Activated naive CD4-positive, alpha-beta T cell (primary cell): Measurements from ENCODE around the gene ZNF208.
"Not testable (repeated sequence)": the region's sequence is repeated elsewhere in the genome, so short reads cannot be mapped to it uniquely, and the experiment has no call there.

Source experiments
- DNase-seq, 4 experiments: peaks; one replicate each; lab custom pipeline; 2025; lab: John Stamatoyannopoulos, UW

The ZNF208 gene

GRCh38 chr19:22010437-22011143, at the start of gene ZNF208:
TSS of gene ZNF208 (minus strand) at chr19:22010943. CDS start at chr19:22010794, 149 bp downstream.
- DNase-seq: not testable (repeated sequence)

GRCh38 chr19:22052644-22053013, 41.9 kb upstream of the ZNF208 start:
- peak in 3 of 4 experiments; percentile 6 to 27 (median 7) for DNase-seq

GRCh38 chr19:22041151-22041550, 30.4 kb upstream of the ZNF208 start:
- not testable (repeated sequence) for DNase-seq

- DNase-seq: no peak
Observed at GRCh38 chr19:22030680-22031079, 19.9 kb upstream of the ZNF208 start.

GRCh38 chr19:22026687-22027086, 15.9 kb upstream of the ZNF208 start:
- DNase-seq: no peak

- DNase-seq: not testable (repeated sequence)
Observed at GRCh38 chr19:22025539-22025938, 14.8 kb upstream of the ZNF208 start.

GRCh38 chr19:21970466-21970865, 40.3 kb downstream of the ZNF208 start:
- no peak for DNase-seq

- DNase-seq: no peak
Observed at GRCh38 chr19:21947775-21948174, 63.0 kb downstream of the ZNF208 start.

- no peak for DNase-seq
Observed at GRCh38 chr19:21940684-21941083, 70.1 kb downstream of the ZNF208 start.

GRCh38 chr19:21934593-21934992, 76.2 kb downstream of the ZNF208 start:
- DNase-seq: no peak

- DNase-seq: no peak
Observed at GRCh38 chr19:21934131-21934530, 76.6 kb downstream of the ZNF208 start.

- no peak for DNase-seq
Observed at GRCh38 chr19:21922276-21922675, 88.5 kb downstream of the ZNF208 start.

GRCh38 chr19:21921691-21922180, 89.0 kb downstream of the ZNF208 start:
- no peak for DNase-seq

GRCh38 chr19:21915411-21915810, 95.3 kb downstream of the ZNF208 start:
- no peak for DNase-seq

- DNase-seq: no peak
Observed at GRCh38 chr19:21912654-21913053, 98.1 kb downstream of the ZNF208 start.

- DNase-seq: no peak
Observed at GRCh38 chr19:21910318-21910717, 100.4 kb downstream of the ZNF208 start.

- no peak for DNase-seq
Observed at GRCh38 chr19:21908066-21908465, 102.7 kb downstream of the ZNF208 start.

- no peak for DNase-seq
Observed at GRCh38 chr19:21907516-21907915, 103.2 kb downstream of the ZNF208 start.

GRCh38 chr19:21902571-21902970, 108.2 kb downstream of the ZNF208 start:
- no peak for DNase-seq

- no peak for DNase-seq
Observed at GRCh38 chr19:21901861-21902260, 108.9 kb downstream of the ZNF208 start.

- DNase-seq: no peak
Observed at GRCh38 chr19:21900401-21900800, 110.3 kb downstream of the ZNF208 start.

GRCh38 chr19:21891086-21891485, 119.7 kb downstream of the ZNF208 start:
- DNase-seq: no peak

GRCh38 chr19:21890017-21890416, 120.7 kb downstream of the ZNF208 start:
- peak in 1 of 4 experiments; percentile 5 for DNase-seq

- not testable (repeated sequence) for DNase-seq
Observed at GRCh38 chr19:21885516-21885915, 125.2 kb downstream of the ZNF208 start.
